HEK293T (cell line): ENCODE data around the gene RNFT2.

ENCODE experiments used
- BHLHE40 ChIP-seq: fragments of 450-650 bp; IDR thresholded peaks from 2 replicates; pipeline ENCODE4 v1.6.1; 2016; ENCODE audit warnings: mild to moderate bottlenecking, moderate library complexity, borderline replicate concordance
- FOXA1 ChIP-seq: fragments of 450-650 bp; IDR thresholded peaks from 2 replicates; pipeline ENCODE4 v1.6.1; 2016; ENCODE audit warnings: mild to moderate bottlenecking
- FOXM1 ChIP-seq: fragments of 450-650 bp; IDR thresholded peaks from 2 replicates; pipeline ENCODE4 v1.6.1; 2017; ENCODE audit warnings: mild to moderate bottlenecking, borderline replicate concordance
- HDGF ChIP-seq: fragments of 450-650 bp; IDR thresholded peaks from 2 replicates; pipeline ENCODE4 v1.6.1; 2017; ENCODE audit warnings: antibody characterized with exemption, borderline replicate concordance
- LEF1 ChIP-seq: fragments of 450-650 bp; IDR thresholded peaks from 2 replicates; pipeline ENCODE4 v1.6.1; 2017; ENCODE audit warnings: mild to moderate bottlenecking, borderline replicate concordance
- NFRKB ChIP-seq: fragments of 450-650 bp; IDR thresholded peaks from 2 replicates; pipeline ENCODE4 v1.6.1; 2016; ENCODE audit warnings: mild to moderate bottlenecking, moderate library complexity
- SP1 ChIP-seq: fragments of 450-650 bp; IDR thresholded peaks from 2 replicates; pipeline ENCODE4 v1.6.1; 2017
- SUZ12 ChIP-seq: fragments of 450-650 bp; IDR thresholded peaks from 2 replicates; pipeline ENCODE4 v1.6.1; 2016; ENCODE audit warnings: mild to moderate bottlenecking
- TARDBP ChIP-seq: fragments of 450-650 bp; IDR thresholded peaks from 2 replicates; pipeline ENCODE4 v1.6.1; 2016
- ZNF384 ChIP-seq: fragments of 450-650 bp; IDR thresholded peaks from 2 replicates; pipeline ENCODE4 v1.6.1; 2016

DNA sequence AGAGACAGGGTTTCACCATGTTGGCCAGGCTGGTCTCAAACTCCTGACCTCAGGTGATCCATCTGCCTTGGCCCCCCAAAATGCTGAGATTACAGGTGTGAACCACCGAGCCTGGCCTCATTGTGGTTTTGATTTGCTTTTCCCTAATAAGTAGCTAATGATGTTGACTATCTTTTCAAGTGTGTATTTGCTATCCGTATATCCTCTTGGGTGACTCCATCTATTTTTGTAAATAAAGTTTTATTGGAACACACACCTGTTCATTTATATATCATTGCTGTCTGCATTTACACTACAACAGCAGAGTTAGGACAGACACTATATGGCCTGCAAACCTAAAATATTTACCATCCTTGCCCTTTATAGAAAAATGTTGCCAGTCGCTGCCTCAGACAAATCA, 156.8 kb downstream of the RNFT2 start:
- no peak for TF ChIP-seq NFRKB
- no peak for TF ChIP-seq TARDBP
- TF ChIP-seq FOXM1: no peak
- no peak for TF ChIP-seq SP1
- no peak for TF ChIP-seq SUZ12
- no peak for TF ChIP-seq BHLHE40
- no peak for TF ChIP-seq HDGF
- no peak for TF ChIP-seq LEF1
- no peak for TF ChIP-seq FOXA1
- TF ChIP-seq ZNF384: no peak
